ENCODE measurements around the gene FAH.

DNA sequence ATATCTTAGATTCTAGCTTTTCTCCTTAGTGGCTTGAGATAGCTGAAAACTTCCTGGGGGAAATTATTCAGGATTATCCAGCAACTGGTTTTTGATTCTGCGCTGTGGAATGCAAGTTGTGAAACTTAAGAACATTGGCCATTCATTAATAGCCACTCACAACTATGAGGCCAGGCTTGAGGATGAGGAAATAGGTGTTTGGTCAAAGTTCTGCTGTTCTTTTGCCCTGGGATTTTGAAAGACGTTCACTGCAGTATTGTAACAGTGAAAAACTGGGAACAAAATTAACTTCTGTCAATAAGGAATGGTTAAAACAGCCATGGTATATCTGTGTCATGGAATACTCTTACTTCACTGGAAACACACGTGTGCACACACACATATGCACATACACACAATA, 55.1 kb downstream of the FAH start:
- no peak for TF ChIP-seq POLR2AphosphoS5 (IDR thresholded peaks at IDR 0.05; ENCODE audit: low read depth, low read length)
- TF ChIP-seq, protein P1, sequence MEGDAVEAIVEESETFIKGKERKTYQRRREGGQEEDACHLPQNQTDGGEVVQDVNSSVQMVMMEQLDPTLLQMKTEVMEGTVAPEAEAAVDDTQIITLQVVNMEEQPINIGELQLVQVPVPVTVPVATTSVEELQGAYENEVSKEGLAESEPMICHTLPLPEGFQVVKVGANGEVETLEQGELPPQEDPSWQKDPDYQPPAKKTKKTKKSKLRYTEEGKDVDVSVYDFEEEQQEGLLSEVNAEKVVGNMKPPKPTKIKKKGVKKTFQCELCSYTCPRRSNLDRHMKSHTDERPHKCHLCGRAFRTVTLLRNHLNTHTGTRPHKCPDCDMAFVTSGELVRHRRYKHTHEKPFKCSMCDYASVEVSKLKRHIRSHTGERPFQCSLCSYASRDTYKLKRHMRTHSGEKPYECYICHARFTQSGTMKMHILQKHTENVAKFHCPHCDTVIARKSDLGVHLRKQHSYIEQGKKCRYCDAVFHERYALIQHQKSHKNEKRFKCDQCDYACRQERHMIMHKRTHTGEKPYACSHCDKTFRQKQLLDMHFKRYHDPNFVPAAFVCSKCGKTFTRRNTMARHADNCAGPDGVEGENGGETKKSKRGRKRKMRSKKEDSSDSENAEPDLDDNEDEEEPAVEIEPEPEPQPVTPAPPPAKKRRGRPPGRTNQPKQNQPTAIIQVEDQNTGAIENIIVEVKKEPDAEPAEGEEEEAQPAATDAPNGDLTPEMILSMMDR (IDR thresholded peaks at IDR 0.05), result no peak
